ENCODE results near the gene GAS7. TPM values are rescaled to one million over a fixed set of nuclear protein-coding genes. Genes with fewer than 3 reads are reported as not detected.

GAS7 gene
- total and polyA plus RNA-seq, 2 experiments from 2014 or later: 1.9 to 10.7 TPM

DNA sequence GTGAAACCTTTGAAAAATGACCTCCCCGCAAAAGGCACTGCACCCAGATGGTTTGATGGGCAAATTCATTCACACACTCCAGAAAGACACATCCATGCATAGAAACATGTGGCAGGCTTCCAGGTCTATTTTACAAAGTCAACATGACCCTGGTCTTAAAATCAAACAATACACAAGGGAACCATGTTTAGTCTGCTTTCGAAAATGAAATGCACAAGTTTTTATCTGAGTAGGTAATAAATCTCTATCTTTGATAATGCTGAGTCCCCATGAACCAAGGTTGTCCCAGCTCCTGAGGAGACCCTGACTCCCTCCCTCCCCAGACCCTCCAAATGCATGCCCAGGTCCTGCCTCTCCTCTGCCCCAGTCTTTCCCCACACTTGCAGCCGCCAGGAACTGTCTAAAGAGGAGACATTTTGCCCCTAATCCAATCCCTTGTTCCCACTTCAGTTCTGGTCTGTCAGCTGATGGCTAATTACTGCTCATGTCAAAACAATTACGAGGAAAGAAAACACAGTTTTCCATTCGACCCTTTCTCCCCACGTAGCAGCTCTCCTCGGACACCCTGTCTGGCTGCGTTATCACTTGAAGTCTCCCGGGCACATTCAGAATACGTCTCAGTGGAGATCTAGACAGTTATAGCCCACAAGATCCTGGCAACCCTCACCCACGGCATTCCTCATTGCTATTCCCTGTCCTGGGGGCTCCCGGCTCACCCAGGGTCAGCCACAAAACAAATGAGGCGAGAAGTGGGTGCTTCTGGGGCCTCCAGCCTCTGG lies 224.5 kb downstream of the GAS7 start (continued):
- TF ChIP-seq, protein P1, sequence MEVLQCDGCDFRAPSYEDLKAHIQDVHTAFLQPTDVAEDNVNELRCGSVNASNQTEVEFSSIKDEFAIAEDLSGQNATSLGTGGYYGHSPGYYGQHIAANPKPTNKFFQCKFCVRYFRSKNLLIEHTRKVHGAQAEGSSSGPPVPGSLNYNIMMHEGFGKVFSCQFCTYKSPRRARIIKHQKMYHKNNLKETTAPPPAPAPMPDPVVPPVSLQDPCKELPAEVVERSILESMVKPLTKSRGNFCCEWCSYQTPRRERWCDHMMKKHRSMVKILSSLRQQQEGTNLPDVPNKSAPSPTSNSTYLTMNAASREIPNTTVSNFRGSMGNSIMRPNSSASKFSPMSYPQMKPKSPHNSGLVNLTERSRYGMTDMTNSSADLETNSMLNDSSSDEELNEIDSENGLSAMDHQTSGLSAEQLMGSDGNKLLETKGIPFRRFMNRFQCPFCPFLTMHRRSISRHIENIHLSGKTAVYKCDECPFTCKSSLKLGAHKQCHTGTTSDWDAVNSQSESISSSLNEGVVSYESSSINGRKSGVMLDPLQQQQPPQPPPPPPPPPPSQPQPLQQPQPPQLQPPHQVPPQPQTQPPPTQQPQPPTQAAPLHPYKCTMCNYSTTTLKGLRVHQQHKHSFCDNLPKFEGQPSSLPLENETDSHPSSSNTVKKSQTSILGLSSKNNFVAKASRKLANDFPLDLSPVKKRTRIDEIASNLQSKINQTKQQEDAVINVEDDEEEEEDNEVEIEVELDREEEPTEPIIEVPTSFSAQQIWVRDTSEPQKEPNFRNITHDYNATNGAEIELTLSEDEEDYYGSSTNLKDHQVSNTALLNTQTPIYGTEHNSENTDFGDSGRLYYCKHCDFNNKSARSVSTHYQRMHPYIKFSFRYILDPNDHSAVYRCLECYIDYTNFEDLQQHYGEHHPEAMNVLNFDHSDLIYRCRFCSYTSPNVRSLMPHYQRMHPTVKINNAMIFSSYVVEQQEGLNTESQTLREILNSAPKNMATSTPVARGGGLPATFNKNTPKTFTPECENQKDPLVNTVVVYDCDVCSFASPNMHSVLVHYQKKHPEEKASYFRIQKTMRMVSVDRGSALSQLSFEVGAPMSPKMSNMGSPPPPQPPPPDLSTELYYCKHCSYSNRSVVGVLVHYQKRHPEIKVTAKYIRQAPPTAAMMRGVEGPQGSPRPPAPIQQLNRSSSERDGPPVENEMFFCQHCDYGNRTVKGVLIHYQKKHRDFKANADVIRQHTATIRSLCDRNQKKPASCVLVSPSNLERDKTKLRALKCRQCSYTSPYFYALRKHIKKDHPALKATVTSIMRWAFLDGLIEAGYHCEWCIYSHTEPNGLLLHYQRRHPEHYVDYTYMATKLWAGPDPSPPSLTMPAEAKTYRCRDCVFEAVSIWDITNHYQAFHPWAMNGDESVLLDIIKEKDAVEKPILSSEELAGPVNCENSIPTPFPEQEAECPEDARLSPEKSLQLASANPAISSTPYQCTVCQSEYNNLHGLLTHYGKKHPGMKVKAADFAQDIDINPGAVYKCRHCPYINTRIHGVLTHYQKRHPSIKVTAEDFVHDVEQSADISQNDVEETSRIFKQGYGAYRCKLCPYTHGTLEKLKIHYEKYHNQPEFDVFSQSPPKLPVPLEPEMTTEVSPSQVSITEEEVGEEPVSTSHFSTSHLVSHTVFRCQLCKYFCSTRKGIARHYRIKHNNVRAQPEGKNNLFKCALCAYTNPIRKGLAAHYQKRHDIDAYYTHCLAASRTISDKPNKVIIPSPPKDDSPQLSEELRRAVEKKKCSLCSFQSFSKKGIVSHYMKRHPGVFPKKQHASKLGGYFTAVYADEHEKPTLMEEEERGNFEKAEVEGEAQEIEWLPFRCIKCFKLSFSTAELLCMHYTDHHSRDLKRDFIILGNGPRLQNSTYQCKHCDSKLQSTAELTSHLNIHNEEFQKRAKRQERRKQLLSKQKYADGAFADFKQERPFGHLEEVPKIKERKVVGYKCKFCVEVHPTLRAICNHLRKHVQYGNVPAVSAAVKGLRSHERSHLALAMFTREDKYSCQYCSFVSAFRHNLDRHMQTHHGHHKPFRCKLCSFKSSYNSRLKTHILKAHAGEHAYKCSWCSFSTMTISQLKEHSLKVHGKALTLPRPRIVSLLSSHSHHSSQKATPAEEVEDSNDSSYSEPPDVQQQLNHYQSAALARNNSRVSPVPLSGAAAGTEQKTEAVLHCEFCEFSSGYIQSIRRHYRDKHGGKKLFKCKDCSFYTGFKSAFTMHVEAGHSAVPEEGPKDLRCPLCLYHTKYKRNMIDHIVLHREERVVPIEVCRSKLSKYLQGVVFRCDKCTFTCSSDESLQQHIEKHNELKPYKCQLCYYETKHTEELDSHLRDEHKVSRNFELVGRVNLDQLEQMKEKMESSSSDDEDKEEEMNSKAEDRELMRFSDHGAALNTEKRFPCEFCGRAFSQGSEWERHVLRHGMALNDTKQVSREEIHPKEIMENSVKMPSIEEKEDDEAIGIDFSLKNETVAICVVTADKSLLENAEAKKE (CRISPR knock-in tag; IDR thresholded peaks at IDR 0.05): no peak
- no peak for TF ChIP-seq CREB1 (CRISPR knock-in tag; IDR thresholded peaks at IDR 0.05; ENCODE audit: low read depth)
- no peak for TF ChIP-seq ZNF114 (CRISPR knock-in tag; IDR thresholded peaks at IDR 0.05)

DNA sequence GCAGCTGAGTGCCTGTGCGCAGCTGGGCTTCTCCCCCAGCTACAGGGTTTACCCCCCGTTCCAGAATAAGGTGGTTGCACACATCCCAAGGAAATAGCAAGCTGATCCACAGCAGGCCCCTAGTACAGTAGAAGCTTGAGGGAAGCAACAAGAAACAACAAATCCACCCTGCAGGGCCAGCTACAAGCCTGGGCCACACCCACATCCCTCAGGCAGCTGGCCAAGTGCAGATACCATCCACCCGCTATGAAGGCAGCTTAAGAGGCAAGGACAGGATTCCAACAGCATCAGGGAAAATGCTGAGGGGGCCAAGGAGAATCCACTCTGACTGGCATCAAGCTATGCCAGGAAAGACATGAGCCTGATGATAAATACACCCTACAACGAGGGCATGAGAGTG lies 226.4 kb downstream of the GAS7 start:
- no peak overlapping the region for H3K4me2 ChIP-seq
- DNase-seq (ENCODE audit: low spot score): no peak
- H3K9me2 ChIP-seq (ENCODE audit: insufficient read depth): no peaks in the 10 kb centered on the region
- no peaks in the 10 kb centered on the region for H3K36me3 ChIP-seq (ENCODE audit: insufficient read depth)
- Mint-ChIP-seq H3K36me3 (ENCODE audit: low read depth) (no peaks in the 10 kb centered on the region), H3K4me1 (peaks cover 14% of the 10 kb centered on the region), H3K4me3 (no peak overlapping the region), H3K27me3 (ENCODE audit: insufficient read depth, low read depth, poor library complexity) (peaks cover 2% of the 10 kb centered on the region), H3K9me3 (no peaks in the 10 kb centered on the region), H3K27ac (no peak overlapping the region)
- H3K4me1 ChIP-seq (ENCODE audit: insufficient read depth): no peaks in the 10 kb centered on the region
- peak; percentile 48 for ATAC-seq
- no peak overlapping the region for H3K27ac ChIP-seq (ENCODE audit: low read depth)
- H3K27me3 ChIP-seq (ENCODE audit: insufficient read depth): no peaks in the 10 kb centered on the region
- H3F3A ChIP-seq (replicated peaks; ENCODE audit: low read depth): no peaks in the 10 kb centered on the region
- TF ChIP-seq EZH2phosphoT487 (IDR thresholded peaks at IDR 0.05; ENCODE audit: unreplicated experiment) (no peak), ZNF114 (CRISPR knock-in tag; IDR thresholded peaks at IDR 0.05) (no peak), CREB1 (CRISPR knock-in tag; IDR thresholded peaks at IDR 0.05; ENCODE audit: low read depth) (no peak), STAT1 (IDR thresholded peaks at IDR 0.05; ENCODE audit: unreplicated experiment) (no peak), POLR2AphosphoS5 (IDR thresholded peaks at IDR 0.05; ENCODE audit: low read depth) (no peak)
- TF ChIP-seq, protein P2, sequence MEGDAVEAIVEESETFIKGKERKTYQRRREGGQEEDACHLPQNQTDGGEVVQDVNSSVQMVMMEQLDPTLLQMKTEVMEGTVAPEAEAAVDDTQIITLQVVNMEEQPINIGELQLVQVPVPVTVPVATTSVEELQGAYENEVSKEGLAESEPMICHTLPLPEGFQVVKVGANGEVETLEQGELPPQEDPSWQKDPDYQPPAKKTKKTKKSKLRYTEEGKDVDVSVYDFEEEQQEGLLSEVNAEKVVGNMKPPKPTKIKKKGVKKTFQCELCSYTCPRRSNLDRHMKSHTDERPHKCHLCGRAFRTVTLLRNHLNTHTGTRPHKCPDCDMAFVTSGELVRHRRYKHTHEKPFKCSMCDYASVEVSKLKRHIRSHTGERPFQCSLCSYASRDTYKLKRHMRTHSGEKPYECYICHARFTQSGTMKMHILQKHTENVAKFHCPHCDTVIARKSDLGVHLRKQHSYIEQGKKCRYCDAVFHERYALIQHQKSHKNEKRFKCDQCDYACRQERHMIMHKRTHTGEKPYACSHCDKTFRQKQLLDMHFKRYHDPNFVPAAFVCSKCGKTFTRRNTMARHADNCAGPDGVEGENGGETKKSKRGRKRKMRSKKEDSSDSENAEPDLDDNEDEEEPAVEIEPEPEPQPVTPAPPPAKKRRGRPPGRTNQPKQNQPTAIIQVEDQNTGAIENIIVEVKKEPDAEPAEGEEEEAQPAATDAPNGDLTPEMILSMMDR (conservative IDR thresholded peaks at IDR 0.05; ENCODE audit: low read depth in 2 of 2): no peak
- TF ChIP-seq, protein P3, sequence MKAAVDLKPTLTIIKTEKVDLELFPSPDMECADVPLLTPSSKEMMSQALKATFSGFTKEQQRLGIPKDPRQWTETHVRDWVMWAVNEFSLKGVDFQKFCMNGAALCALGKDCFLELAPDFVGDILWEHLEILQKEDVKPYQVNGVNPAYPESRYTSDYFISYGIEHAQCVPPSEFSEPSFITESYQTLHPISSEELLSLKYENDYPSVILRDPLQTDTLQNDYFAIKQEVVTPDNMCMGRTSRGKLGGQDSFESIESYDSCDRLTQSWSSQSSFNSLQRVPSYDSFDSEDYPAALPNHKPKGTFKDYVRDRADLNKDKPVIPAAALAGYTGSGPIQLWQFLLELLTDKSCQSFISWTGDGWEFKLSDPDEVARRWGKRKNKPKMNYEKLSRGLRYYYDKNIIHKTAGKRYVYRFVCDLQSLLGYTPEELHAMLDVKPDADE (IDR thresholded peaks at IDR 0.05): no peak
- H4K20me1 ChIP-seq (replicated peaks; ENCODE audit: insufficient read depth): no peaks in the 10 kb centered on the region
- H2AFZ ChIP-seq: no peak overlapping the region
- no peak overlapping the region for H3K4me3 ChIP-seq
- H3K79me2 ChIP-seq (replicated peaks; ENCODE audit: insufficient read depth): no peaks in the 10 kb centered on the region
